Type B pancreatic cell (in vitro differentiated cells): ENCODE results near the gene SERPINA4. TPM values are rescaled to one million over a fixed set of nuclear protein-coding genes. Genes with fewer than 3 reads are reported as not detected.

ENCODE experiments used
- DNase-seq: peaks from one replicate; pipeline ENCODE4 v3.0.0; 2021; ENCODE audit warnings: mixed read lengths; ENCODE audit not compliant: unreplicated experiment; ENCODE audit errors: extremely low spot score
- H3K27ac Mint-ChIP-seq: 2 replicates; pipeline ENCODE4 v1.8.0; 2021; ENCODE audit warnings: mild to moderate bottlenecking, mixed read lengths
- H3K27me3 Mint-ChIP-seq: 2 replicates; pipeline ENCODE4 v1.8.0; 2021; ENCODE audit warnings: mixed read lengths
- H3K36me3 Mint-ChIP-seq: 2 replicates; pipeline ENCODE4 v1.8.0; 2021; ENCODE audit warnings: mixed read lengths
- H3K4me1 Mint-ChIP-seq: one replicate; pipeline ENCODE4 v1.8.0; 2021; ENCODE audit warnings: mixed read lengths; ENCODE audit not compliant: unreplicated experiment
- H3K4me3 Mint-ChIP-seq: 2 replicates; pipeline ENCODE4 v1.8.0; 2021; ENCODE audit warnings: mild to moderate bottlenecking, mixed read lengths
- H3K9me3 Mint-ChIP-seq: 2 replicates; pipeline ENCODE4 v1.8.0; 2021; ENCODE audit warnings: mixed read lengths
- total RNA-seq: library from RNA; stranded (reverse); gene quantifications from 2 replicates; pipeline ENCODE4 v1.2.1, GENCODE V29; 2021; ENCODE audit warnings: low replicate concordance
- TF ChIP-seq, protein P1 (sequence below): fragments of 200-600 bp; sonication (generic); conservative IDR thresholded peaks from 2 replicates; pipeline ENCODE4 v1.5.0; 2021; ENCODE audit warnings: antibody characterized with exemption, mild to moderate bottlenecking

SERPINA4 gene
- total RNA-seq, 1 donor from 2014 or later = 1.4 TPM

DNA sequence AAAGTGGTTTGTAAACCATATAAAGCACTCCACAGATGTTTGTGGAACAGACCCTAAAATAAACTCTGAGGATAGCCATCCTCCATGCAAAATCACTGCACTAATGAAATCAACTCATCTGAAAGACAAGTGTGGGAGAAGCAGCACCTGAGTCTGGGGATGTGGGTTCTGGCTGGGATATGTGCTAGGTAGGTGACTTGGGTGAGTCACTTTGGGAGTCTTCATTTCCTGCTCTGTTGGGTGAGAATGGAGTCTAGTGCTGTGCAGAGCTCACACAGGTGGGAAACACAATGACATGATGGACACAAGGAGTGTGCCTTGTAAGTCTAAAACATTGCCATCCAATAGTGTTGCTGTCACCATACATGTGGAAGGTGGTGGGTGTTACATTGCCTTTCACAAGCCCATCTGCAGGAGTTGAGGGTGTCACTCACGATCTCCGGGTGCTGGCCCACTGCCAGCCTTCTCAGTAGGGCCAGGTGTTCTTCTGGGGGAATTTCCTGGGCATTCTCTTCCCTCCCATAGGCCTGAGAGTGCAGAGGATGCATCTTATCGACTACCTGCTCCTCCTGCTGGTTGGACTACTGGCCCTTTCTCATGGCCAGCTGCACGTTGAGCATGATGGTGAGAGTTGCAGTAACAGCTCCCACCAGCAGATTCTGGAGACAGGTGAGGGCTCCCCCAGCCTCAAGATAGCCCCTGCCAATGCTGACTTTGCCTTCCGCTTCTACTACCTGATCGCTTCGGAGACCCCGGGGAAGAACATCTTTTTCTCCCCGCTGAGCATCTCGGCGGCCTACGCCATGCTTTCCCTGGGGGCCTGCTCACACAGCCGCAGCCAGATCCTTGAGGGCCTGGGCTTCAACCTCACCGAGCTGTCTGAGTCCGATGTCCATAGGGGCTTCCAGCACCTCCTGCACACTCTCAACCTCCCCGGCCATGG, 2.0 kb downstream of the SERPINA4 start:
- Mint-ChIP-seq H3K4me3 (no peak overlapping the region), H3K27me3 (no peaks in the 10 kb centered on the region), H3K27ac (no peak overlapping the region), H3K9me3 (no peaks in the 10 kb centered on the region), H3K4me1 (no peaks in the 10 kb centered on the region), H3K36me3 (no peaks in the 10 kb centered on the region)
- DNase-seq = no peak
- TF ChIP-seq, protein P1, sequence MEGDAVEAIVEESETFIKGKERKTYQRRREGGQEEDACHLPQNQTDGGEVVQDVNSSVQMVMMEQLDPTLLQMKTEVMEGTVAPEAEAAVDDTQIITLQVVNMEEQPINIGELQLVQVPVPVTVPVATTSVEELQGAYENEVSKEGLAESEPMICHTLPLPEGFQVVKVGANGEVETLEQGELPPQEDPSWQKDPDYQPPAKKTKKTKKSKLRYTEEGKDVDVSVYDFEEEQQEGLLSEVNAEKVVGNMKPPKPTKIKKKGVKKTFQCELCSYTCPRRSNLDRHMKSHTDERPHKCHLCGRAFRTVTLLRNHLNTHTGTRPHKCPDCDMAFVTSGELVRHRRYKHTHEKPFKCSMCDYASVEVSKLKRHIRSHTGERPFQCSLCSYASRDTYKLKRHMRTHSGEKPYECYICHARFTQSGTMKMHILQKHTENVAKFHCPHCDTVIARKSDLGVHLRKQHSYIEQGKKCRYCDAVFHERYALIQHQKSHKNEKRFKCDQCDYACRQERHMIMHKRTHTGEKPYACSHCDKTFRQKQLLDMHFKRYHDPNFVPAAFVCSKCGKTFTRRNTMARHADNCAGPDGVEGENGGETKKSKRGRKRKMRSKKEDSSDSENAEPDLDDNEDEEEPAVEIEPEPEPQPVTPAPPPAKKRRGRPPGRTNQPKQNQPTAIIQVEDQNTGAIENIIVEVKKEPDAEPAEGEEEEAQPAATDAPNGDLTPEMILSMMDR = no peak

DNA sequence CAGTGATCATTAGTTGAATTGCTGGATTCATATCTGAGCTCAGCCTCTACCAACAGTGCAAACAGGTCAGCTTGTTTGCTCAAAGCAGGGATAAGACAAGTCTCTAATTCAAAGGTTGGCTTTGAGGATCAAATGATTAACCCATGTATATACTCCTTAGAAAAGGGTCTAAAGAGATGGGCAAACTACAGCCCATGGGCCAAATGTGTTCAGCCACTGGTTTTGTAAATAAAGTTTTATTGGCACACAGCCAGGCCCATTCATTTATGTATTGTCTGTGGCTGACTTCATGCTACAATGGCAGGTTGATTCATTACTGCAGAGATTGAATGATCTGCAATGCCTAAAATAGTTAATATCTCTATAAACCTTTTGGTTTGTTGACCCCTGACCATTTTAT, 3.1 kb downstream of the SERPINA4 start:
- Mint-ChIP-seq H3K27me3 (no peaks in the 10 kb centered on the region), H3K4me1 (no peaks in the 10 kb centered on the region), H3K36me3 (no peaks in the 10 kb centered on the region), H3K27ac (no peak overlapping the region), H3K4me3 (no peak overlapping the region), H3K9me3 (no peaks in the 10 kb centered on the region)
- TF ChIP-seq, protein P1 = no peak
- DNase-seq = no peak

DNA sequence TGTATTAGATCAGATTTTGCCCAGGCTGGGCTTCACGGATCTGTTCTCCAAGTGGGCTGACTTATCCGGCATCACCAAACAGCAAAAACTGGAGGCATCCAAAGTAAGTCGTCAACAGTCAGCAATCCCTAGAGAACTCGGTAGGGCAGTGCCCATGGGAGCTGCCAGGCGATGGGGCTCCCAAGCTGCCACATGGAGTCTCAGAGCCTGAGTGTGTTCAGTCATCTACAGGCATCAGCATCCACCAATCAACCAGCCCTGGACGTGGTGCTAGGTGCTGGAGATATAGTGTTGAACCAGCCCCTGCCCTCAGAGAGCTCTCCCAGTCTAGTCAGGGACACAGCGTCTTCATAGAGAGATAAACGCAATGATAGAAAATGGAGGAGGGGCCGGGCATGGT, 6.9 kb downstream of the SERPINA4 start:
- TF ChIP-seq, protein P1 = no peak
- no peak overlapping the region for H3K27ac Mint-ChIP-seq

DNA sequence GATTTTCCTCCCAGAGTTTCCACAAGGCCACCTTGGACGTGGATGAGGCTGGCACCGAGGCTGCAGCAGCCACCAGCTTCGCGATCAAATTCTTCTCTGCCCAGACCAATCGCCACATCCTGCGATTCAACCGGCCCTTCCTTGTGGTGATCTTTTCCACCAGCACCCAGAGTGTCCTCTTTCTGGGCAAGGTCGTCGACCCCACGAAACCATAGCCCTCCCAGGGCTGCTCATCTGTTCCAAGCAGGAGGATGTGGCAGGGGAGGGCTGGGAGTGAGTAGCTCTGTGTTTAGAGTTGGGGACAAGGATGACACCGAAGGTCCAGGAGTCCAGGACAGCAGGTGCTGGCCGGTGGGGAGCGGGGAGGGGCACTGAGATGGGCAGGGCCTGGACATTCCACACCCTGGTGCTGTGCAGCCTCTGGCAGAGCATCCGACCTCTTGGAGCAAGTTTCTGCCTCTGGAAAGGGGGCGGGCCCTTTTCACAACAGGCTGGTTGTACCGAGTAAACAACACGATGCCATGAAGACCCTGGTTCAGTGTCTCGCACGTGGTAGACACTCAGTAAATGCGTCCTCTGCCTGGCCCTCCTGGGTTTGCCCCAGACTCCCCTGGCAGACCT, 8.2 kb downstream of the SERPINA4 start:
- no peak overlapping the region for H3K4me3 Mint-ChIP-seq
- H3K9me3 Mint-ChIP-seq = no peaks in the 10 kb centered on the region
- TF ChIP-seq, protein P1 = no peak
- no peaks in the 10 kb centered on the region for H3K4me1 Mint-ChIP-seq
- no peaks in the 10 kb centered on the region for H3K27me3 Mint-ChIP-seq
- no peak overlapping the region for H3K27ac Mint-ChIP-seq
- no peaks in the 10 kb centered on the region for H3K36me3 Mint-ChIP-seq
- DNase-seq = no peak

More for the DNA sequence above, 6.9 kb downstream of the SERPINA4 start:
- no peaks in the 10 kb centered on the region for H3K9me3 Mint-ChIP-seq
- no peaks in the 10 kb centered on the region for H3K27me3 Mint-ChIP-seq
- H3K4me1 Mint-ChIP-seq = no peaks in the 10 kb centered on the region
- no peaks in the 10 kb centered on the region for H3K36me3 Mint-ChIP-seq
- DNase-seq = no peak
- no peak overlapping the region for H3K4me3 Mint-ChIP-seq

DNA sequence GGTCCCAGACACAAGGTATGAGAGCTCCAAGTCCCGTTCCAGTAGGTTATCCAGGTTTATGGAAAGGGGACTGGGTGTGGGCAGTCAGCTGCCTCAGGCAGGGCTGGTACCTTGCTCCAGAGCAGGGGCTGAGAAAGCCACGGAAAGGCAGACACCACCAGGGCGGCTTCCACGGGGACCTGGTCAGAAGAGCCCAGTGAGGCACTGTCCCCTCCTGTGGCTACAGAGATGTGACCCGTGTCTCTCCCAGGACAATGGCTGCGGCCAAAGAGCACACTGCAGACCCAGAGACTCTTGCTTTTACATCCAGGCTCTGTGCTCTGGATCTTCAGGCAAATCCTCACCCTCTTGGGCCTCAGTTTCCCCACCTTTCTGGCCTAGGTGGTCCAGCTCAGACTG, 8.8 kb downstream of the SERPINA4 start:
- Mint-ChIP-seq H3K4me3 (no peak overlapping the region), H3K27ac (no peak overlapping the region), H3K36me3 (no peaks in the 10 kb centered on the region), H3K27me3 (no peaks in the 10 kb centered on the region), H3K4me1 (no peaks in the 10 kb centered on the region), H3K9me3 (no peaks in the 10 kb centered on the region)
- TF ChIP-seq, protein P1 = no peak
- DNase-seq = no peak
